ENCODE measurements around the gene GOLGA7B.

- TF ChIP-seq CTCF (IDR thresholded peaks at IDR 0.05) (no peak), EP300 (IDR thresholded peaks at IDR 0.05) (no peak), POLR2AphosphoS5 (IDR thresholded peaks at IDR 0.05) (no peak)
Measured at GRCh38 chr10:97913614-97914013, 64.0 kb downstream of the GOLGA7B start.

Data from upper lobe of left lung (tissue), 4 donors.